ENCODE measurements around the gene NFKB1.

The NFKB1 gene

DNA sequence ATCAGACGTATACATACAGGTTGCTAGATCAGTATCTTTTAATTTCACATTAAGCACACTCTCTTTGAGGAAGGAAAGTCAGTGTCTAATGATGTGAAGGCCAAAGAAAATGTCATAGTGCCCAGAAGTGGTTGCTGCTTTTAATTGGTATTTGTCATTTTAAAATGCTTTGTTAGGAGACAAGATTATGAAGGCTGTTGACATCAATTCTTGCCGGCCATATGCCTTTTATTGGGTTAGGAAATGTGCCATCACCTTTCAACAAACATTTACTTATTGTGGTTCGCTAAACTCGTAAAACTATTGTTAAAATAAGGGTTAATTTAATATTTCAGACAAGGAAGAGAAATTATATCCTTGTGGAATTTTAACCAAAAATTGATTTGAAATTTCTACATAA is 32.2 kb downstream of the NFKB1 start:
- no peak for TF ChIP-seq GATA1 (IDR thresholded peaks at IDR 0.05; ENCODE audit: low read depth, low read length)
- TF ChIP-seq POLR2A (IDR thresholded peaks at IDR 0.05; ENCODE audit: low read length): no peak
- DNase-seq: no peak

DNA sequence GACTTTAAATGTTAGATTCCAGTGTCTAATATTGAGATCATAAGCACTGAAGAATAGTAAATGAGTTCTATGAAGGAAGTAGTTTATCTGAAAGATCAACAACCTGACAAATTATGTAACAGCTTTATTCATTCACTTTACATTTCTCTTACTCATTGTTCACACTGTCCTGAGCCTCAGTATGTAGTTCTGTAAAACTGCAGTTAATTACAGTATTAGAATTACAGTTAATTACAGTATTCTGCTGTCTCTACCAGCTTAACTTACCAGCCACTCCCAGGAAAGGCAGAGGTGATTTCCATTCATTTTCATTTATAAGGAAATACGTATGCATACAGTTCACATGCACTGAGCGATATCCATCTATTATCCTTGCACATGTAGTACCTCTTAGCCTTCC is 32.7 kb downstream of the NFKB1 start:
- no peak for TF ChIP-seq POLR2A (IDR thresholded peaks at IDR 0.05; ENCODE audit: low read length)
- TF ChIP-seq GATA1 (IDR thresholded peaks at IDR 0.05; ENCODE audit: low read depth, low read length): no peak
- DNase-seq: no peak

DNA sequence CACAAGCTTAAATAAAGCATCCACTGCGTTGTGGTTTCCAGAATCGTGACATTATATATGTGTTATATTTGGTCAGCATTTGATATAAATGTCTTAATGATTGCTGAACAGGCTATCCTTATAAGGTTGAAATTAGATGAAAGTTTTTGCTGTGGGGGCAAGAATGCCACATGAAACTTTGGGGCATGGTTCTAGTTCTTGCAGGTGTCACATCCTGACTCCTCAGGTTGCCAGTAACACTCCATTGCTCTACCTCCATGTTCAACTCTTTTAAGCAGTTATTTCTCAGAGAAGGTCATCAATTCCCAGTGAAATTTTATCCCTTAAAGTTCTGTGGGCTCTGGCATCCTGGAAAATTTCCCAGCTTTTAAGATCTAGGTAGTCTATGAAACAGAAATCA is 33.7 kb downstream of the NFKB1 start:
- TF ChIP-seq GATA1 (IDR thresholded peaks at IDR 0.05; ENCODE audit: low read depth, low read length) (no peak), POLR2A (IDR thresholded peaks at IDR 0.05; ENCODE audit: low read length) (no peak)
- no peak for DNase-seq

DNA sequence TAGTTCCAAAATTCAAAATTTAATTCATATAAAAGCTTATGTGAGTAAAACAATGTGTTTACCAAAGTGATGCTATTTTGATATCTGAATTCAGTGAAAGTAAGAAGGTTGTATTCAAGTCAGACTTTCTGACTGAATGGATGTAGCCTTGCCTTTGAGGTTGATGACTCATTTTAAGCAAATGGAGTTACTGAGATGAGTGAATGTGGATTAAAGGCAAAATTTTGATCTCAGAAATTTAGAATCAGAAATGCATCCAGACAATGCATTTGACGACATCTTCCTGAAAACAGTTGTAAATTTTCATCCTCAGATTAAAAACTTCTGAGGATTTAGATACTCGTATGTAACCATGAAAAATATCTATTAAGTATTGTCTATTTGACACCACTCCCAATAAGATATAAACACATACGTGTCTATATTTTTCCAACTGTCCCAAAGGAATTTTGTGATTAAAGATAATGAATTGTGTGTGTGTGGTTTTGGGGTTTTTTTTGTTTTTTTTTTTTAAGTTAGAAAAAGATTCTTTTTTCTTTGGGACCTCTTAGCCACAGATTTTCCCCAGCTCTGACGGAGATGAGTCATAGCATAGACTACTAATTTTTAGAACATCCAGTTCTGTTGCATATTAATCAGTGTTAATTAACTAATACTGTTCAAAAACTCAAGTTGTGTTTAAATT is 34.4 kb downstream of the NFKB1 start:
- DNase-seq: no peak
- TF ChIP-seq GATA1 (IDR thresholded peaks at IDR 0.05; ENCODE audit: low read depth, low read length): no peak
- TF ChIP-seq POLR2A (IDR thresholded peaks at IDR 0.05; ENCODE audit: low read length): no peak

DNA sequence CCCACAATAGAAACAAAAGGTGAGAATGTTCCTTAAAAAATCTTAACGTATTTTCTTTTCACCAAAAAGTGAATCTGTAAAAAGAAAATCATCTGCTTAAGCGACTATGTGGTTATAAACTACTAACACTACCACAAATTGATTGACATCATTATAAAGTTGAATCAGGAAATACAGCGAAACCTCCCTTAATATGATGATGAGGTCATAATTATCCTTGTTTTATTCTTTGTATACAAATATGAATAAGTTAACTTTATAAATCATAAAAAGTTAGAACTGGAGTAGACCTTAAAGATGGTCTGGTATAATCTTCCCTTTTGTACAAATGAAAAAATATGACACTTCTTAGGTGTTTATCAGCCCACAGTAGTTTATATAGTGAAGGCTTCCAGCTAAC is 35.6 kb downstream of the NFKB1 start:
- TF ChIP-seq POLR2A (IDR thresholded peaks at IDR 0.05; ENCODE audit: low read length) (no peak), GATA1 (IDR thresholded peaks at IDR 0.05; ENCODE audit: low read depth, low read length) (no peak)
- DNase-seq: no peak

DNA sequence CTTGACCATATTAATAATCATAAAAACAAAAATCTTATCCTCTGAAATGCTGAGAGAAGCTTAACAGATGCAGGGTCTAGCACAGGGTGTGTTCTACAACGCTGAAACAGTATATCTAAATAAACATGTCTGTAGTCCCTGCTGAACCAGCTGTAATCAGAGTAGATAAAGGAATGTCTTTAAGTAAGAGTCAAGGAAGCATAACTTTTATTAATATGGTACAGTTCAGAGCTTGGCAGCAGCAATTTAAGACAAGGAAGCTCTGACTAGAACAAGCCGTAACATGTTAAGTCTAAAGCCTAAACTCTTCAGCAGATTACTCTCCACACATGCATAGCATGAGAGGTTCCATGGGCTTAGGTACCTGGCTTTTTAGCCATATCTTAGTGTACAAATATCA is 36.1 kb downstream of the NFKB1 start:
- DNase-seq: no peak
- TF ChIP-seq POLR2A (IDR thresholded peaks at IDR 0.05; ENCODE audit: low read length) (no peak), GATA1 (IDR thresholded peaks at IDR 0.05; ENCODE audit: low read depth, low read length) (no peak)

DNA sequence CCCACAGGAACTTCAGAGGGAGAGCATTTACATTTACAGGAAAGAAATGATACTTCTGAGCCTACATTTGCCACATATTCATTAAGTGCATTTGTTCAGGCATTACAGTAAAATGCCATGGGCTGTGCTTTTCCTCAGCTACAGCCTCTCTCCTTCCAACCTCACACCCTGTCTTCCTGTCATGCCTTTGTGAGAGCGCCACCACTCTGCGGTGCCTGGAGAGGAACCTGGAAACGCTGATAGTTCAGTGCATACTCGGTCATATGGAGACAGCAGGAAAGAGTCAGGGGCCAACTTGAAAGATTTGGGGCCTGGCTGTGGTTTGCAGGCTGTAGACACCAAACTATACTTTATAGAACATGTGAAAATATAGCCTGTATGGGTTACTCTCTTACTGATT is 40.5 kb downstream of the NFKB1 start:
- TF ChIP-seq GATA1 (IDR thresholded peaks at IDR 0.05; ENCODE audit: low read depth, low read length) (no peak), POLR2A (IDR thresholded peaks at IDR 0.05; ENCODE audit: low read length) (no peak)
- peak; percentile 5 to 6 for DNase-seq

DNA sequence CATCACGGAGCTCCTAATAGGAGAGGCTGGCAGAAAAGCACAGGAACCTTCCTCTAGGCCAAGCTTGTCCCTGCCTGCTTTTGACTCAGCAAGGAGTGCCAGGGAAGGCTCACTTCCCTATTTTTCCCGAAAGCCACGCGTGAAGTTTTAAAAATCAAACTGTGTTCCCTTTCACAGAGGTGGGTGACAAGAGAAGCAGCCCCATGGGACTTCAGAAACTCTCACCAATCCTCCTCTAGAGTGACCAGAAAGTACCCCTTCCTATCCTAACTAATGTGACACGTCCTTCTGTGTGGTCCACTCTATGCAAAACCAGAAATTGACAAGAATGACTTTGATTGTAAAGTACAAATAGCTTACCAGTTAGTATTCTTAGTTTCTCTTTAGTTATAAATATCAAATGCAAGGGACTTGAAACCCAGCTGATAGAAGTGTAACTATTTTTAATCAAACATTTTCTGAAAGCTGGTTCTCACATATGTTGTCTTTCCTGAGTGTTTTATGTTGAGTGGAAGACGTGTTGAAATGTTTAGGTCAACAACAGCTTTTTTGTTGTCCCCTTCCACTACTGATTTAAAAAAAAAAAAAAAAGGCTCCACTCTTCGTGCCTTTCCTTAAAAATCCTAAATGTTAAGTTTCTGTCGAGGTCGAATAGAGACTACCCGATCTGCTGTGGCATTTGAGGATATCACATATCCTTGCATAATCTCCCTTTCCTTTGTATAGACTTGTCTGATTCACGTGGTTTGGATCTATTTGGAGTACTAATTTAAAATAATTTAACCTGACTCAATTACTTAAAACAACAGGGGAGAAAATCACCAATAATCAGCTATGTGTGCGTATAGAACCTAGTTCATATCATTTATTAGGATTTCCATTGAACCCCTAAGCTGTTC is 42.1 kb downstream of the NFKB1 start:
- no peak for TF ChIP-seq GATA1 (IDR thresholded peaks at IDR 0.05; ENCODE audit: low read depth, low read length)
- no peak for TF ChIP-seq POLR2A (IDR thresholded peaks at IDR 0.05; ENCODE audit: low read length)
- no peak for DNase-seq

DNA sequence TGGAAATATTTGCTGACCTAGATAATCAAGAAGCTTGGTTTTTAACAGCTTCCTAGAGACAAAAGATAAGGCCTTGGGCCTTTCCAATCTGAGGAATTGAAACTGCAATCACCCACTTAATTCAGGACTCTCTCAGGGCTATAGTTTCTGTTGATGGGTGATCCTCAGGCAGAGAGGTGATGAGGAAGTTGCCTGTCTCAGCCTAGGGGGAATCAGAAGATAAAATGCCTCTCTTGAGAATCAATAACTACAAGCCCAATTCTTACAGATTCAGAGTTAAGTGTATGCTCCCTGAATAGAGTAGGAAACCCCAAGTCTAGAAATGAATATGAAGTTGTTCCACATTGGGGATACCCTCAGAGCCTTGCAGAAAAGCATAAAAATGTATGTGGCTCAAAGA is 45.5 kb downstream of the NFKB1 start:
- no peak for DNase-seq
- TF ChIP-seq GATA1 (IDR thresholded peaks at IDR 0.05; ENCODE audit: low read depth, low read length) (no peak), POLR2A (IDR thresholded peaks at IDR 0.05; ENCODE audit: low read length) (no peak)

DNA sequence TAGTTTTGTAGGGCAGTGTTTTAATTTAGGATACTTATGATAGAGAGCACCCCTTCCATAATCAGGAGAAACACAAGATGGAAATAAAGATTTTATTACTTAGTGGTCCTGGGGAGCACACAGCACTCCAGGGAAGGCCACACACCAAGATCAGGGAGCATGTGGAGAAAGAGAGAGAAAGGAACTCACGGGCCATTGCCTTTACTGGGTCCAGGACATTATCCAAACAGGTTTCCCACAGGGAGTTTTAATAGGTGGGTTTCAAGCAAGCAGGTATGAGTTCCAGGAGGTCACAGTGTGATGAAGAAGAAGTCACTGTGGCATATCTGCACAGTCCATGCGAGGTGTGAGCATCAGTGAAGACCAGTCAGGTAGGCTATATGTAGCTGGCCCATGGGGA is 46.8 kb downstream of the NFKB1 start:
- DNase-seq: no peak
- TF ChIP-seq GATA1 (IDR thresholded peaks at IDR 0.05; ENCODE audit: low read depth, low read length) (no peak), POLR2A (IDR thresholded peaks at IDR 0.05; ENCODE audit: low read length) (no peak)

DNA sequence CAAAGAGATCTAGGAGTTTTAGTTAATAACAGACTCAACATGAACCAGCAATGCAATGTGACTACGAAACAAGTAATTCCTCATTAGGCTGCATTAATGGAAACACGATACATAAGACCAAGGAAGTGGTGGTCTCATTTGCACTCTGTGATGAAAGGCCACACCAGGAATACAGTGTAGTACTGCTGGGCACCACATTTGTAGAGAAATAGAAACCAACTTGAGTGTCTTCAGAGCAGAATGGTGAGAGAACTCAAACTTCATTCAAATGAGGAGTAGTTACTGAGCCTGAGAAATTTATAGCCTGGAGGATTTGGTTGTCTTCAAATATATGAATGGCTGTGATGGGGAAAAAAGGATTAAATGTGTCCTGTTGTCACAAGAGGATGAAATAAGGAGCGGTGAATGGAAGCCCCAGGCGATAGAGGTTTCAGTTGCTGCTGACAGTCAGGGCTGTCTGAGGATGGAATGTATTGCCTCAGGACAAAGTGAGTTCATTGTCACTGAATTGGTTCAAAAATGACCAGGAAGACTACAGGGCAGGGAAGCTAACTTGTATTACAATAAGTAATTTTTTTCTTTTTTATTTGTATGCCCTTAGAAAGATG is 50.9 kb downstream of the NFKB1 start:
- TF ChIP-seq GATA1 (IDR thresholded peaks at IDR 0.05; ENCODE audit: low read depth, low read length) (no peak), POLR2A (IDR thresholded peaks at IDR 0.05; ENCODE audit: low read length) (no peak)
- no peak for DNase-seq

DNA sequence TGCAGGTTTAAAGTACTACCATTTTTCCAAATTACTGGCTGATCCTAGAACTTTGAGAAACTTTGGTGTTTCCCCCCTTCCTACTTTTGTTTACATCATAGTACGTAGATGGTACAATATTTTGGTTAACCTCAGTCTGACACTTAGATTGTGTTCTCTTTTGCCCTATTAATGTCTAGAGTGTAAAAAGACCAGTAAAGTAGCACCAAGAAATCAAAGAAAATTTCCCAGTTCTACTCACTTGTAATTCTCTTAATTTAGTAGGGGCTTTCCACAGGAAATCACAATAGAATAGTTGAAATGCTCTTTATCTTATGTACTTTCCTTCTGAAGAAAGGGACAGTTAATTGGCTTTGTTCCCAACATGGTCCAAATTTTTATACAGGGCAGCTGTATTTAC is 51.6 kb downstream of the NFKB1 start:
- DNase-seq: no peak
- TF ChIP-seq GATA1 (IDR thresholded peaks at IDR 0.05; ENCODE audit: low read depth, low read length) (no peak), POLR2A (IDR thresholded peaks at IDR 0.05; ENCODE audit: low read length) (no peak)

DNA sequence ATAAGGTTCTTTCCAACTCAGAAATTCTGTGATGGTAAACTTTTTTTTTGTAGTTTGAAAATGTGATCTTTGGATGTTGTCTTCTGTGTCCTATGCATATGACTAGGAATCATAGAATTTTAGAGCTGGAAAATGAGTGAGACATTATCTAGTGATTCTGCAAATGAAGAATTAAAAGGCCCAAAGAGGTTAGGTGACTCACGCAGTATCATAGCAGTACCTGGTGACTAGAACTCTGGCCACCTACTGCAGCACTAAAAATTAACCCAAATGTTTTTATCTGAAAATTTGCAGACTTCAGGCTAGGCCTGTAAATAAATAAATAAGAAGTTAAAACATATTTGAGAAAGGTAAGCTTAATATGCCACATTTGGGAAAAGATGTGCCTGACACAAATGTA is 52.8 kb downstream of the NFKB1 start:
- DNase-seq: no peak
- no peak for TF ChIP-seq GATA1 (IDR thresholded peaks at IDR 0.05; ENCODE audit: low read depth, low read length)
- no peak for TF ChIP-seq POLR2A (IDR thresholded peaks at IDR 0.05; ENCODE audit: low read length)

DNA sequence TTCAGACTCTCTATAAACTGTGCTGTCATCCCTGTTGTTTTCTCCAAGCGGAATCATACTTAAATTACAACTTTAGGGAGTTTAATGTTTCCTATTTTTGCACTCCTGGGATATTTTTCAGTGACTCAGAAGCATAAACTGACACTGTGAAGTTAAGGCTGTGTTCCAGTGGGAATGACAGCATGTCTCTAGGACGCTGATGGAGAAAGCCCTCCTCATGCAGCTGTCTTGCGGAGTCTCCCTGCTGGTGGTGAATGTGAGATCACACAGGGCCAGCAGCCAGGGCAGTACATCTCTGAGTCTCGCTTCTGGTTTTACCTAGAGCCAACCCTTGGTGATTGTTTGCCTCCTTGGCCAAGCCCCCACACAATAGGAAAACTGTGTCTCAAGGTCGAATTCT is 53.3 kb downstream of the NFKB1 start:
- no peak for DNase-seq
- no peak for TF ChIP-seq GATA1 (IDR thresholded peaks at IDR 0.05; ENCODE audit: low read depth, low read length)
- TF ChIP-seq POLR2A (IDR thresholded peaks at IDR 0.05; ENCODE audit: low read length): no peak

Data from erythroblast (primary cell).